Measurements from ENCODE around the gene E2F2.

E2F2 gene

DNA sequence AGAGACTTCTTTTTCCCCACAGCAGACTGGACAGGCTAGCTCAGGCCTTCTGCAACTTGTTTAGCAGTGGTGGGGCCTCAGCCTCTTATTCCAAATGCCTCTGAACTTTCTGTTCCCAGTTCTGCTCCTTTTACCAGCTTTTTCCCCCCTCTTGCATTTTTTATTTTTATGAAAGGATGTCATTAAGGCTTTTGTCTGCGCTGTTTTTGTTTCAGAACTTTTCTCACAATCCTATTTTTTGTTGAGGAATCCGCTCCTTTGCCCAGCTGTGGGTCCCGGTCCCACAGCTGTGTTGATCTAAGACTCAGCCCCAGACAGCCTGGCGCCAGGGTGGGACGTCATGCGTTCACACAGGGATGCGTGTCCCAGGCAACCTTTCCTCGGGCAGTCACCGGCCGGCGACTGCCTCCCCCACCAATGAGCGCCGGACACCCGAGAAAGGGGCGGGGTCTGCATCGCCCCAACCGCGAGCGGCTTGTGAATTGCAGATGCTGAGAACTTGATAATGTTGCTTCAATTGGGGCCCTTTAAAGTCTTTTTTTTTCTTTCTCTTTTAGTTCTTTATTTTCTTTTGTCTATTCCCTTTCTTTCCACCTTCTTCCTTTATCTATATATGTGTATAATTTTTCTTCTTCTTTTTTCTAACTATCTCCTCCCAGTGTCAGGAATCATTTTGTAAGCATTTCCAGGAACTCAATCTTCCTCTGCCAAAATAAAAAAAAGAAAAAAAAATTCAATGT, 31.3 kb upstream of the E2F2 start:
- DNase-seq (ENCODE audit: low spot score) = no peak

DNA sequence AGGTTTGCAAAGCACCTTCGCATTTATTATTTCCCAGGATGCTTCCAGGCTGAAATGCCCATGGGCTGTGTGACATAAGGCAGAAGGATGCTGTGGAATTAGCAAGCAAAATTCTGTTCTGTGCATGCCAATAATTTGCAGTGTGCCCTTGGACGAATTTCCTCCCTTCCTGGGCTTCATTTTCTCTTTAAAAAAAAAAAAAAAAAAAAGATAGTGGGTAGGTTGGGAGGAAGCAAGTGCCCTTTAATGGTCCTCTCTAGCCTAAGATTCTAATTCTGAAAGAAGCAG, 30.7 kb upstream of the E2F2 start:
- no peak for DNase-seq (ENCODE audit: low spot score)

DNA sequence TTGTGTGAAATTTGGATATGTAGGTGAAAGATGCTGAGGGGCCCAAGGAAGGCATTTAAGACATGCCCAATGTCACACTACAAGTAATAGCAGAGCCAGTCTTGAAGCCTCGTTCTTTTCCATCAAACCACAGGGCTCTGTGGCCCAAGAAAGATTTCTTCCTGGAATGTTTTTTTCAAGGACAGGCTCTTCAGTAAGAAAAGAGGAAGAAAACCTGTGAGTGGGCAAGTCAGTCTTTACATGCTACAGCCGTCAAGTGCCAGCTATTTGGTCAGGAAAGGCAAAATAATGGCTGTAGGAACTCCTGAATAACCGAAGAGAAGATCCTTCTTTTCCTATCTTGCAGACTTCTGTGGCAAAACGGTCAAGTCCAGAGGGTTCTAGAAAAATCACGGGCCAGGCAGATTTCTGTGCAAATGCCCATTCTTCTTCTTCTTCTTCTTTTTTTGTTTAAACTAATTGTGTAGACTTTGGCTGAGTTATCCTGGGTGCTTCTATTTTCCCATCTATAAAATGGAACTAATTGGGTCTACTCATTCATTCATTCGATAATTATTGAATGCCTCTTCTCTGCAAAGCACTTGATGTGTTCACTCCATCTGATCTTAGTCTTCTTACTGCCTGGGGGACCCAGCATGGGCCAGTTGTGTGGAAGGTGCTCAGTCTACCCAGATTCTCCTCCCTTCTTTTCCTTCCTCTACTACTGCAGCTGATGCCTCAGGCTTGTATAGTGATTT, 30.2 kb upstream of the E2F2 start:
- no peak for DNase-seq (ENCODE audit: low spot score)

DNA sequence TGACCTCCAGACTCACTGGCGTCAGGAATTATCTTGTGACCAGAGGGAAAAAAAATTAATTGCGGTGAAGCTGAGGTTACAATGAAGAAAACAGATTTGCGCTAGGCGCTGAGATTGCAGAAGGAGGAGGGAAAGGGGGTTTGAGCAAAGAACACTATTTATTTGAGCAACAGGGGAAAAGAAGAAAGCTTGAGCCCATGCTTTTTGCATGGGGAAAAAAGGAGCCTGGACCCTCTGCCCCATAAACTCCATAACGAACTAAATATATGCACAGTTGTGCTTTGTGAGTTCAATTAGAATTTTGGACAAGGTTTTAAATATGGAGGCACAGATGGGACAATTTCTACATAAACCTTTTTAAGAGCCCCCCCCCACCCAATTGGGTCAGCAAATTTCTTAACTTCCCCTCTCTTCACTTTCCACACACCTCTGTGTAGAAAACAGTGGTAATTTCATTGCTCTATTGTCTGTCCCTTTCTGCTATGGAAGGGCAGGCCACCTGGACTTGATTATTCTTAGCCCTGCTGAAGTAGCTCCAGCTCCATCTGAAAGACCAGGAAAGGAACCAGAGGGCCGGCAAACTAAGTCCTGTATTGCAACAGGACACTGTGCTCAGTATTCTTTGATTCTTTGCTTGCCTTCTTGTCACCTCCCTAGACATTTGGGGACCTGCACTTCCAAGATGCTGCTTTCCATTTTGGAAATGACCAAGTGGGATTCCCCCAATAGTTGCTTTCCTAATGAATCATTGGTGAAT, 29.1 kb upstream of the E2F2 start:
- no peak for DNase-seq (ENCODE audit: low spot score)

DNA sequence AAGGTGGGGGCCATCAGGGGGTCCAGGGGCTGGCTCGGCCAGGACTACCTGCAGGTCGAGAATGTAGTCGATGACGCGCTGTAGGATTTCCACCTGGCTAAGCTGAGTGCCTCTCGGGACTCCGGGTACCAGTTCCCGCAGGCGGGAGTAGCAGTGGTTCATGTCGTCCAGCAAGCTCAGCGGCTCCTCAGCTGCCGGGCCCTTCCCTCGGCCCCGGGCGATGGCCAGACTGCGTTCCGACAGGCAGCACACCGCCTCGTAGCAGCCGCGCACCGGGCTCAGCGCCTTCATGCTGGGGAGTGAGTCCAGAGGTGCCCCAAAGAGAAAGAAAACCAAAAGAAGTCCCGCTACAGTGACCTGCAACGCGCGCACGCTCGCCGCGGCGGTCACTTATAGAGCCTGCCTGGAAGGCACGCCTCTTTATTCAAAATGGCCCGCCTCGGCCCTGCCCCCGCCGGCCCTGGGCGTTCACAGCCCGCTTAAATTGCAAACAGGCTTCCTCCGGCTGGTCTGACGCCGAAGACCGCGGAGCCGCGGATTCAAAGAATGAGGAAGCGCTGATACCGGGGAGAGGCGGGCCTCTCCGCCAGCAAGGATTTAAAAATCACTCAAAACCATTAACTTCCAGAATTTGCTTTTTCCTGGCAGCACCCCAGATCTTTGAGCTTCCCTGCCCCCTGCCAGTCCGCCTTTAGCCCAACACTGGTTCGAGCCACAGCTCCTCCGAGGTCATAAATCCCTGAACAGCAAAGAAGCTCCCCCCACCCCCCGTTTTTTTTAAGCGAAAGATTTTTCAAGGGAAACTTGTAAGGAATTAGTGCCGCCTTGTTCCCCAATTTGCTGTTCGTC, 28.3 kb upstream of the E2F2 start, which contains the start of gene ID3:
TSS of gene ID3 (minus strand) at position 366 of the 849 bp plus-strand sequence. CDS start at position 291, 75 bp downstream.
- peak; percentile 62 for DNase-seq (ENCODE audit: low spot score)

DNA sequence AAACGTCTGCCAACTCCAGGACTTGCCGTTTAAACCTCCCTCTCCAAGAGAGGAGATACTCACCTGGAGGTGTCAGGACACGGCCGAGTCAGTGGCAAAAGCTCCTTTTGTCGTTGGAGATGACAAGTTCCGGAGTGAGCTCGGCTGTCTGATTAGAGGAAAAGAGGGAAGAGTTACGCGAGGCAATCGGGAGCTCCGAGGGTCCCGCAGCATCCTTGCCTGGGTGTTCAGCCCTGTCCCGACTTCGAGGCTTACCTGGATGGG, 27.8 kb upstream of the E2F2 start:
- DNase-seq (ENCODE audit: low spot score) = no peak

DNA sequence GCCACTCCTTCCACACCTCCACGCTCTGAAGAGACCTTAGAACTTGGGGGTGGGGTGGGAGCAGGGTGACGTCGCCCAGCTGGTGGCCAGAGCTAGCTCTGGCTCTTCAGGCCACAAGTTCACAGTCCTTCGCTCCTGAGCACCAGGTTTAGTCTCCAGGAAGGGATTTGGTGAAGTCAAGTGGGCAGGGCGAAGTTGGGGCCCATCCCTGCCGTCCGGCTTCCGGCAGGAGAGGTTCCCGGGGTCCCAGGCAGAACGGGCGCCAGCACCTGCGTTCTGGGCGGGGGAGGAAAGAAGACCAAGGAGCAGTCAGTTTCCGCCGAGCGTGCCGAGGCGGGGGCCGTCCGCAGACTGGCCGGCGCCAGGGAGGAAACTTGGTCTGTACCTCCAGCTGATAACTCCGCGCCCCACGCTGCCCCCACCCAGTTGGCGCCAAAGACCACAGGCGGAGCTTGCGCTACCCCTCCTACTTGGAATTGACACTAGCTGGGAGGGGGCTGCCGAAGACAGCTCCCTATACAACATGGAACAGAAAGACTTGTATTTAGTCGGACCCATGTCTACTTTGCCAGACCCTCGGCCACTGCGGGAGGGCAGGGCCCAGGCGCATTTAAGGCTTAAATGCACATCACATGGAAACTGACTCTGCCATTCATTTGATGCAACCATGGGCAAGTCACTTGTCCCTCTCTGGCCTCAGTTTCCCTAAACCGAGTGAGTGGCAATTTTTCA, 27.3 kb upstream of the E2F2 start:
- no peak for DNase-seq (ENCODE audit: low spot score)

DNA sequence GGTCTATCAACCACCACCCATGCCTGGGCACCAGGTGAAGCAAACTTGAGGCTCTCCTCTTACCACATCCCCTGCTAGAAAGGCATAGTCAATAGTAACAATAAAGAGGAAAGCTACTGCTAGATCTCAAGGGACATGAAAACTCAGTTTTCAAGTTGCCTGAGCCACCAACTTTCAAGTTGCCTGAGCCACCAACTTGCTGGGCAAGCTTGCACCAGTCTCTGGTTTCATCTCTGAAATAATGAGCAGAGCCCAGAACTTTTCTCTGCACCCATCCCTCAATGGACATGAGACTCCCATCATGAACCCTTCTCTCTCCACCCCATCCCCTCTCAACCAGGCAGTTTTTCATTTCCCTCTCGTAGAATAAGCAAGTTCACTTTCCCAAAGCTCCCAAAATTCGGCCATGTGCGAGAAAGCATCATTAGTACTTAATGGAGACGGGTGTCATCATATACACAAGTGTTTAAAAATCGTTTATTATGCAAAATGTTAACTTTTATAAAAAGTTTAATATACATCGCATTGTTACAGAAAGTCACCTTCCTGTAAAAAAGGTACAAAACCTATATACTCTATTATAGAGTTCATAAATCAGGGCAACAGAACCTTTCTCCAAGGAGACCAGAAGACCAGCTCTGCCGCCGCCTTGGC, 26.6 kb upstream of the E2F2 start:
- DNase-seq (ENCODE audit: low spot score) = no peak

DNA sequence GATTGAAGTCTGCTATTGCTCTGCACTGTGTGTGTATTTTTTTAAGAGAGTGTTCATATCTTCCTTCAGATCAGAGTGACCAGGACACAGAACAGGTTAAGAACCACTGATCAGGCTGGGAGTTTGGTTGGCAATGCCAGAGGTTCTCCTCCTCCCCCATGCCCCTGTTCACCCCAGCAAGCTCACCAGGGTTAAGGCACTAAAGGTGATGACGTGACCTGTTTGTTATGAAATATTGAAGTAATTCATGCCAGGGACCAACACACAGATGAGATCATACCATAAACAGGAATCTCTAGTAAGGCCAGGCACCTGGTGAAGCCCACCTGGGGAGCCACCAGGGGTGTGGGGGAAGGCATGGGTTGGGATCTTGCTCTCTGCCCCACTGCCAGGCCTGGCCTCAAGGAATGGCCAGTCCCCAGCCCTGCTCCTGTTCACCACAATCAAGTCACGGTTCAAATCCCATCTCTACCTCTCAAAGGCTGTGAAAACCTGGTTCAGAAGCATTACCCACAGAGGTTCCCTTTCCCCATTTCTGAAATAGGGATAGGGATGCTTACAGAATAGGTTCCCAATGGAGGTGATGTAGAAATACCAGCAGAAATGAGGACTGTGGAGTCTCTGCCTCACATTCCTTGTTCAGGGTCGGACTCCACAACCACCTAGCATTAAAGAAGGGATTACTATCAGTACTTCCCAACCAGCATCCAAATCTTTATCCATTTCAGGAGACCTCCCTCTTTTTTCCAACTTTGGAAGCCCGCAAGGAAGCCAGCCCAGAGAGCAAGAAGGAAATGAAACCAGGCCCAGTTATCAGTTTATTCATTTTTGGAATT, 25.8 kb upstream of the E2F2 start:
- DNase-seq (ENCODE audit: low spot score) = no peak

DNA sequence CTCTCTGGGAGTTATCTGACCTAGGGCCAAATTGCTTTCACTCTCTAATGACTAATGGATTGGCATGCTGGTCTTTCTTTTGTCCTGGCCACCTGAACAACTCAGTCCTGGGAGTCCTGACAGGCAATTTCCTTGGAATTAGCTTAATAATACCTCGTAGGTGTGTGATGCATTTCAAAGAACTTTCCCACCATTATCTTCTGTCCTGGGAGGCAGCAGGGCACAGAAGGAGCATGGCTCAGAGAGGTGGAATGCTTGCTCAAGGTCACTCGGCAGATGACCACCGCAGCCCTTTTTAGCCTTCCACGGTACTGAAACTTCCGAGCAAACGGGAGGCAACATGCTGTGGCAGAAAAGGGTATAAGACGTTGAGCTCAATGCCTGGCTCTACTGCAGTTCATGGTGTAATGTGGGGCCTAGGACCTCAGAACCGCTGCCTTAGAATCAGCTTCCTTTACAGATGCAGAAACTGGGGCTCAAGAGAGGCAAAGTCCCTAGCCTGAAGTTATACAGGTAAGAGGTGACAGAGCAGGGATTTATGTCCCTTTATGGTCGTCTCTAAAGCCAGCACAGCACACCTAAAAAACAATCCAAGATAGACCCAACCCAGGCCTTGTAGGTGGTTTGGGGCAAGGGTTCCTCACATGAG, 25.1 kb upstream of the E2F2 start:
- no peak for DNase-seq (ENCODE audit: low spot score)

DNA sequence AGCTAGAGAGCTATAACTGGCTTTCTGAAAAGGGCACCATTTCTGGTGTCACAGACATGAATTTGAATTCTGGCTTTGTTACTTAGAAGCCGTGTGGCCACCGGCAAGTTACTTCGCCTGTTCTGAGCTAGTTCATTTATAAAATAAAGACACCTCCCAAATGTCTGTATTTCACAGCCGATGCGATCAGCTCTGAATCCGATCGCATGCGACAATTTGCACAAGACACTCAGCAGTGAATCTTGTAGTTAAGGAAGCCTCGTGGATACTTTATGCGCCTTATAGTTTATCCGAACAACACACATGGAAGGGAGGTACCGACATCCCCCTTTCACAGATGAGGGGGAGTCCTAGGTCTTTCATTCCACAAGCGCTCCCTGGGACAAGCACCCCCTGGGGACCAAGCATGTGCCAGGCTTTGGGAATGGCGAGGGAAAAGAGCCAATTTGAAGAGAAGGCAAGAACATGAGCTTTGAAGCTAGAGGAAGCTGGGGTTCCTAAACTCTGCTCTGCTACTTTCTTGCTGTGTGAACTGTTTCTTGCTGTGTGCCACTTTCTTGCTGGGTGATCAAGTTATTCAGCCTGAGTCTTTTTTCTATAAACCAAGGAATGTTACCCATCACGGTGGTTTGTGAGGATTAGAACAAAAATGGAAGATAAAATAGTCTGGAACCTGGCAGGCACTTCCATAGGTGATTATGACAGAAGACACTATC, 24.4 kb upstream of the E2F2 start:
- no peak for DNase-seq (ENCODE audit: low spot score)

DNA sequence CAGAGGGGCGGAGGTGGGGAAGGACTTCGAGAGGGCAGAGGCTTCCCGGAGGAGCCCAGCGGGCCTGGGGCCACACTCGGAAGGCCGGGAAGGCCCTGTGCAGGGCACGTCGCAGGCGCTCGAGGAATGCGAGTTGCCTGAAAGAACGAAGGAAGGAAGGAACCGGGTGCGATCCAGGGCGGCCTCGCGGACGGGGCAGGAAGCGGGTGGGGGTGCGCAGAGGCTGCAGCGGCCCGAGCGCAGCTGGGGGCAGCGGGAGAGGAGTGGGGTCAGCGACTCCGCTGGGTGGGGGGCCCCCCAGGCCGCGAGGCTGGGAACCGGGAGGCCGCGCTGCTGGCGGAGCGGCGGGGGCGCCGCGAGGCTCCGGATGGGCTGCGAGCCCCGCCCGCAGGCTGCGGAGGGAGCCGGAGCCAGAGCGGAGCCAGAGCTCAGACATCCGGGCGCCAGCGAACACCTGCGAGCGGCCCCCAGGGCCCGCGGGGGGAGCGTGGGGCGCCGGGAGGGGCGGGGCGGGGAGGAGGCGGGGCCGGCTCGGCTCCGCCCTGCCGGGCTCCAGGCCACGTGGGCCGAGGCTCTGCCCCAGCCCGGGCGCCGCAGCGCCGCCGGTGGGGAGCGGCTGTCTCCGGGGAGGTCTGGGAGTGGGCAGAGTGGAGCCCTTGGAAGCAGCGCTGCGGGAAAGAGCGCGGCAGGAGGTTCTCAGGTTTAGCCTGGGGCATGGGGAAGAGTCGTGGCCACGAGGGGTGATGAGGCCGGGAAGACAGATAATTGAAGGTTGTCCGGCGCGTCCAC, 23.6 kb upstream of the E2F2 start:
- peak; percentile 60 for DNase-seq (ENCODE audit: low spot score)

DNA sequence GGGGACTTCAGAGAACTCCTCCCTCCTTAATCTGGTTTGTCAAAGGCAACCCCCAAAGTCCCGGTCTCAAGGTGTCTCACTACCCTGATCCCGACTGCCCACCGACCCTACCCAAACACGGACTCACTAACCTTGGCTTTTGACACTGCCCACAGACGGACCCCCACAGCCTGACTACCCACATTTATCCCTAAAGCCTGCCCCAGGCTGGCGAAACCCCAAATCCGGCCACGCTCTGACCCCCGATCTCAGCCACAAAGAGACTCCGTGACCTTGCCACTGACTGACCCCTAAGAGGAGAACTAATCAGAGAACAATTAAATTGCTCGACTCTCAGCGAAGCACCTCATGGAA, 23.1 kb upstream of the E2F2 start:
- no peak for DNase-seq (ENCODE audit: low spot score)

DNA sequence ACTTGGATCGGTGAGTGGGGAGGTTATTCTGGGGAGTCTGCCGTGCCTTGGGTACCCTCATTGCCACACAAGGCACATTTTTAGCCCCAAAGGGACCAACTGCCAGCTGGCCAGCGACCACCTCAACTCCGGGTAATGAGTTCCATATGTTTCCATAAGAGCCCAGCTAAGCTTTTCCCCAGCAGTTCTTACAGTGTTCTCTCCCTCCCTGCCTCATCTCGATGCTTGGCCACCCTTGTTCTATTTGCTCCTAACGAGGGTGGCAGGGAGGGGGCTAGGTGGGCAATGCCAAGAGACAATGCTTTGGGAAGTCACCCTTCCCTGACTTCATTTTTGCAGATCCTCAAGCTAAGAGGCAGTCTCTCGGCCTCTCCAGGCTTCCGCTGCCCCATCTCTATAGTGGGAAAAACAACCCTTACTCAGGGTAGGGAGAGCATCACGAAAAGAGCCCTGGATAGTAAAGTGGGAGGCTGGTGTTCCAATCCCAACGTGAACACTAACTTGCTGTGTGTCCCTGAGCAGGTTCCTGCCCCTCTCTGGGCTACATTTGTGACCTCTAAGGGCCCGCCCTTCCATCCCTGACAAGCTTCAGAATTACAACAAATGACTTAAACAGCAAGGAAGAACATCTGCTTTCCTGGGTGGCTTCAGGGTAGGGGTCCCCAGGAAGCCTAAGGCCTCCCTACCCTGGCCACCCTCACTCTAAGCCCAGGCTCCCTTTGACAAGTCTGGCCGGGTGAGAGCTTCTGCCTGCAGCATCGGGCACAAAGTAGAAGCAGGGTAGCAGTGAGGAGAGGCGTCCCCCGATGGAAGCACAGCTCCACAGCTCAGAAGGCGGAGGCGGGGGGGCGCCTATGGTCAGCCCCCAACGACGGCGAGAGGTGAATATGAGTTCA, 22.4 kb upstream of the E2F2 start:
- no peak for DNase-seq (ENCODE audit: low spot score)

DNA sequence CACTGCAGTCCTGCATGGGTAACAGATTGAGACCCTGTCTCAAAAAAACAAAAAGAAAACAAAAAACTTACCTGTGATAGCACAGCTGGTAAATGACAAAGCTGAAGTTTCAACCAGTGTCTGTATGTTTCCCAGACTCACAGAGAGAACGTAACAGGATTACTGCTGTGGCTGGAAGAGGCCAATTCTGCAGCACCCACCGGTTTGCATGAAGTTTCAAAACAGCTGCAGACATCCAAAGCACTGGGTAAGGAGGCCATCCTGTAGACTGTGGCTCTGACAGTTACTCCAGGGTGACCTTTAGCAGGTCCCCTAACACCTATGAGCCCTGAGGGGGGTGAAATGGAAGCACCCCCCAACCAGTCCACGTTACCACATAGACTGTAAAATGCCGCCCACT, 20.8 kb upstream of the E2F2 start:
- DNase-seq (ENCODE audit: low spot score) = no peak

DNA sequence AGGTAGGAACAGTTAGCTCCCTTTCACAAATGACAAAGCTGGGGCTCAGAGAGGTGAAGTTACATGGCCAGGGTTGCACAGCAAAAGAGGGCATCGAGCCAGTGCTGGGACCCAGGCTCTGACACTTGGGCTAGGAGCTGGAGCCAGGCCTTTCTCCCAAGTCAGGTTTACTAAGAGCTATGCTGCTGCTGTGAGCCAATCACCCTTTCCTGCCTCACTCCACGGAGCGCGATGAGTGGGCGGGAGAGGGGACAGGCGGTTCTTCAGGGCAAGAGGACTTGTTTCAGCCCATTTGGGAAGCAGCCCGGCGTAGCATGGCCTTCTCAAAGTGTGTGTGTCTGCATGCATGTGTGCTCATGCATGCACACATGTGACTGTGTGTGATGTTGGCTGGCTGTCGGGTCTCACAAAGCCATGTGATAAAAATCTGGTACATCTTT, 17.7 kb upstream of the E2F2 start:
- DNase-seq (ENCODE audit: low spot score) = no peak

DNA sequence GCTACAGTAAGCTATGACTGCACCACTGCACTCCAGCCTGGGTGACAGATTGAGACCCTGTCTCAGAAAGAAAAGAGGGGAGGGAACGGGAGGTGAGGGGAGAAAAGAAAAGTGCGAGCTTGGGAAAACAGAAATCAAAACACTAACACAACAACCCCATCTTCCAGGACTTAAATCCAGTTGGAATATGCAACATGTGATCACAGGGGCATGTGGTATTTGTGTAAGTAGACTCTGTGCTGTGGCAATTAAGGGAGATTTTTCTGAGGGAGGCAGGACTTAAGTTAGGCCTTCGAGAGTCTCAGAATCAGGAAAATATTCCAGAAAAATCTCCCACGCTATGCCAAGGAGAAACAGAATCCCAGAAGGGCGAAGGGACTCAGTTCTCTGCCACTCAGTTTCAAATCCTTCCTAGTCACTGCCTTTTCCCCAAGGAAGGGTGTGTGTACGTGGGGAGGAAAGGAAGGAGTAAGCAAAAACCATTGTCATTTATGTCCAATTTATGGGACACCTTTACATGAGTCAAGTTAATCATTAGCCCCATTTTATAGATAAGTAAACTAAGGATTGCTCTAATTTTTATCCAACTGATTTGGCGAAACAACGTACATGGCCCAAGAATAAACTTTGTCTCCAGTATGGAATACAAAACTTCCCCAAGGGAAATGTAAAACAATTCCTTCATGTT, 16.0 kb upstream of the E2F2 start:
- no peak for DNase-seq (ENCODE audit: low spot score)

Measured in hematopoietic multipotent progenitor cell treated with erythropoietin and hydrocortisone succinate and interleukin-3 and kit ligand, for 15 days (in vitro differentiated cells).